Activated naive CD4-positive, alpha-beta T cell treated with anti-CD3 and anti-CD28 coated beads for 36 hours (primary cell): ENCODE measurements around the gene ADAMTS9. TPM values are rescaled to one million over a fixed set of nuclear protein-coding genes. Genes with fewer than 3 reads are reported as not detected.

ENCODE experiments used
- CTCF ChIA-PET: fragments of 350-600 bp; sonication (Branson Sonifier 250); formaldehyde crosslinking; loops from one replicate; lab custom pipeline; 2021; ENCODE audit warnings: antibody characterized with exemption; lab: Charles Lee
- DNase-seq: peaks from one replicate; pipeline ENCODE4 v3.0.0-alpha.2; 2020
- H3K27ac Mint-ChIP-seq: one replicate; pipeline ENCODE4 v1.8.0; 2021; ENCODE audit warnings: mild to moderate bottlenecking, mixed read lengths
- H3K27me3 Mint-ChIP-seq: one replicate; pipeline ENCODE4 v1.8.0; 2021; ENCODE audit warnings: low read depth, mixed read lengths
- H3K36me3 Mint-ChIP-seq: one replicate; pipeline ENCODE4 v1.8.0; 2021; ENCODE audit warnings: low read depth, mixed read lengths
- H3K4me1 Mint-ChIP-seq: one replicate; pipeline ENCODE4 v1.8.0; 2021; ENCODE audit warnings: low read depth, mixed read lengths
- H3K4me3 Mint-ChIP-seq: one replicate; pipeline ENCODE4 v1.8.0; 2021; ENCODE audit warnings: mild to moderate bottlenecking, moderate library complexity, mixed read lengths
- H3K9me3 Mint-ChIP-seq: one replicate; pipeline ENCODE4 v1.8.0; 2021; ENCODE audit warnings: mixed read lengths
- intact Hi-C: fragments of 100-400 bp; cut with micrococcal nuclease; formaldehyde crosslinking; loops from one replicate; pipeline ENCODE4 v1.15.1; 2023
- total RNA-seq, 2 experiments: library from RNA; stranded (reverse); gene quantifications; one replicate each; pipeline ENCODE4 v1.2.3, GENCODE V29; 2021

The ADAMTS9 gene
- total RNA-seq, 2 experiments from 2014 or later: not detected

DNA sequence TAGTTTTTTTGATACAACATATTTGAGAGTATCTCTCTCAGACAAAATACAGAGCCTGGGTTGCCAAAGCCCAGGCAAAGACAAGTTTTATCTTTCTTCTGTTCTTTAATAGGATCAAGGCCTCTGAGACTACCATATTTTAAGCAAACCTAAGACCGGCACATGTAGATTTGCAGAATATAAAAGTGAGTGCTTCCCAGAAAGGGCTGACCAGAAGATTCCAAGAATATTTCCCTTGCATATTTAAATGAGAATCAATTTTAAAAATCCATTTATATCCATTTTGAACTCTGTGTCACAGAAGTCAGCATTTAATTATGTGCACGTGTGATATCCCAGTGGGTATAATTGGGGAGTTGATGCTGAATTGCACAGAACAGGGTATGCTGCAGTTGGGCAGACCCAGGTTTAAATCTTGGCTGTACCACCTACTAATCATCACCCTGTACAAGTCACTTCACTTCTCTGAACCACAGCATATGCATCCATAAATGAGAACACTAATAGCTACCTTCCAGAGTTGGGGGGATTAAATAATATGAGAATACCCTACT is 191.9 kb downstream of the ADAMTS9 start:
- H3K27me3 Mint-ChIP-seq: peaks cover 38% of the 10 kb centered on the region
- no peaks in the 10 kb centered on the region for H3K9me3 Mint-ChIP-seq
- H3K36me3 Mint-ChIP-seq: no peaks in the 10 kb centered on the region
- CTCF ChIA-PET: interaction anchor here (2.4 kb wide), 1 partner anchor 11 kb away, joined by 9 read pairs; no protein-coding TSS in a partner anchor
- H3K4me1 Mint-ChIP-seq: no peaks in the 10 kb centered on the region
- DNase-seq: no peak
- no peak overlapping the region for H3K4me3 Mint-ChIP-seq
- H3K27ac Mint-ChIP-seq: no peak overlapping the region
- intact Hi-C loops: no loop called here

DNA sequence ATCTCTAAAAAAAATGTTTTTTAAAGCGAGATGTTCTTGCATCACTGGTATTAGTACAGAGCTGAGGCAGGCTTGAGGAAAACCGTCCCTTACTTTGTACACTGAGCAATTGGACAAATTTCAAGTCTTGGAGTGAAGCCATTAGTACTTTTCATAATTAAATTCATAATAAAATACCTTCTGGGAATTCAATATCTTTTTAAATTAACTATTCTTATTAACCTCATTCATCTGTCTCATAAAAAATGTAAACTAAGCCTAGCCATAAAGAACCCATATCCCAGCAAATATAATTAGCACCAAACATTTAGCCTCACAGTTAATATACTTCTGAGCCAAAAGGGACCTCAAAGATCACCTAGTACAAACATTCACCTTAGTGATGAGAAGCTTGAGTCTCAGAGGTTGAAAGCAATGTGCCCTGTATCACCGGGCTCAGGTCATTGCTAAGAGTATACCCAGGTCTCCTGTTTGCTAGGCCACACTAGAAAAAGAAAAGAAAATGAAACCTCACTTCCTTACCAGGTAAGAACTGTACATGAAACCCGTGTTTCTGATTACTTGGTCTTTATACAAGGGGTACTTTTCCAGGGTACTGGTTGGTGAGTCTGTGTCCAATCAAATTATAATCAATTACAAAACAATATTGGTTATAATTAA is 192.5 kb downstream of the ADAMTS9 start:
- no peak overlapping the region for H3K4me3 Mint-ChIP-seq
- peaks cover 43% of the 10 kb centered on the region for H3K27me3 Mint-ChIP-seq
- DNase-seq: no peak
- no peak overlapping the region for H3K27ac Mint-ChIP-seq
- H3K36me3 Mint-ChIP-seq: no peaks in the 10 kb centered on the region
- CTCF ChIA-PET: interaction anchor here (0.6 to 2.4 kb wide), 5 partner anchors 11 to 465 kb away, joined by 3 to 9 read pairs (median 5); no protein-coding TSS in a partner anchor
- no peaks in the 10 kb centered on the region for H3K9me3 Mint-ChIP-seq
- intact Hi-C loops: no loop called here
- no peaks in the 10 kb centered on the region for H3K4me1 Mint-ChIP-seq

DNA sequence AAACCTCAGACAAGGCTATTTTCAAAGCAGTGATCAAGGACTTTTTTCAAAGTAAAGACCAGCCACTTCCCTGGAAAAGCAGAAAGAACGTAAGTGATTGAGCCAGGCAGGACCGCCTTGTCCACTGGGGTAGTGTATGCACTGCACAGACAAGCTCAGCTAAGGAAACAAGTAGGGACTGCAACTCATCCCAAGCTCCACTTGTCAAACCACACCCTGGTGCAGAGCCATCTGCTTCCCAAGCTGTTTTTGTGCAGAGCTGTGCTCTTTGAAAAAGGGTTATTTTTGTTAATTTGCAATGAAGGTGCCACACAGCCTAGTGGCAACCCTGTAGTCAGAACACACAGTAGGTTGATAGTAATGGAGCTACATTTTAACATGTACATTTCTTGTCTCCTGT is 193.3 kb downstream of the ADAMTS9 start:
- CTCF ChIA-PET: interaction anchor here (0.6 to 2.4 kb wide), 5 partner anchors 10 to 465 kb away, joined by 3 to 9 read pairs (median 5); no protein-coding TSS in a partner anchor
- peaks cover 45% of the 10 kb centered on the region for H3K27me3 Mint-ChIP-seq
- no peaks in the 10 kb centered on the region for H3K4me1 Mint-ChIP-seq
- H3K27ac Mint-ChIP-seq: no peak overlapping the region
- no peak for DNase-seq
- H3K36me3 Mint-ChIP-seq: no peaks in the 10 kb centered on the region
- no peak overlapping the region for H3K4me3 Mint-ChIP-seq
- intact Hi-C loops: no loop called here
- no peaks in the 10 kb centered on the region for H3K9me3 Mint-ChIP-seq

DNA sequence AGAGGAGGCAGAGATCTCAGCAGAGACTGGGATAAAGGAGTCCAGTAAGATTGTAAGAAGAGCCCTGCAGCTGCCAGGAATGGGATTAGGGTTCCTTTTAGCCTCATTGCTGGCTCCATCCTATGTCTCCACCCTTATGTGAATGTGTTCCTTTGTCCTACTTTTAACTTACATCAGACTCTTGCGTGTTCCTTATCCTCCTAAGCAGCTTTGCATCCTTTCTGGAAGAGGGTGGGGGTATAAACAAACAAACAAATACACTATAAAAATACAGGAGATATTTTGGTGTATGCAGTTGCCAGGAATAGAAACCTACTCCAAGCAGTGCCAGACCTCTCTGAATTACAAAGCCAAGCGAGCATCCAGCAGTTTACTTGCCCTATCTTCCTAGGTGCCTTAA is 194.7 kb downstream of the ADAMTS9 start:
- DNase-seq: no peak
- CTCF ChIA-PET: interaction anchor here (2.3 kb wide), 1 partner anchor 10 kb away, joined by 9 read pairs; no protein-coding TSS in a partner anchor
- H3K36me3 Mint-ChIP-seq: no peaks in the 10 kb centered on the region
- H3K9me3 Mint-ChIP-seq: no peaks in the 10 kb centered on the region
- H3K4me1 Mint-ChIP-seq: no peaks in the 10 kb centered on the region
- no peak overlapping the region for H3K4me3 Mint-ChIP-seq
- peaks cover 43% of the 10 kb centered on the region for H3K27me3 Mint-ChIP-seq
- intact Hi-C loops: no loop called here
- no peak overlapping the region for H3K27ac Mint-ChIP-seq

DNA sequence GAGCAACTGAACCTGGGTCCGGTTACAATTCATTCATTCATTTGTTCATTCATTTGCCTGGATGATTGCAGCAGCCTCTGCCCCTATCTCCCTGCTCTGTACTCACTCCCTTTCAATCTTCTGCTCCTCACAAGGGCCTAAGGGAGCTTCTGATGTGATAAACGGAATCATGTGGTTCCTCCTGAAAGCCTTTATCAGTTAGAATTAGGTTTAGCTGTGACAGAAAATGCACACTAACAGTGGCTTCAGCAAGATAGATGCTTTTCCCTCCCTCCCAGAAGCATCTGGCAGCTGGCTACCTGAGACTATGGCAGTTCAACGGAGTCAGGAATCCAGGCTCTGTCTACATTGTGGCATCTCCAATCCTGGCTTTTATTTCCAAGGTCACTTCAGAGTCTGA is 196.0 kb downstream of the ADAMTS9 start:
- no peaks in the 10 kb centered on the region for H3K36me3 Mint-ChIP-seq
- H3K4me1 Mint-ChIP-seq: no peaks in the 10 kb centered on the region
- H3K27me3 Mint-ChIP-seq: peaks cover 51% of the 10 kb centered on the region
- CTCF ChIA-PET: interaction anchor here (2.3 kb wide), 1 partner anchor 8 kb away, joined by 9 read pairs; no protein-coding TSS in a partner anchor
- intact Hi-C loops: no loop called here
- H3K4me3 Mint-ChIP-seq: no peak overlapping the region
- no peak overlapping the region for H3K27ac Mint-ChIP-seq
- no peak for DNase-seq
- no peaks in the 10 kb centered on the region for H3K9me3 Mint-ChIP-seq

DNA sequence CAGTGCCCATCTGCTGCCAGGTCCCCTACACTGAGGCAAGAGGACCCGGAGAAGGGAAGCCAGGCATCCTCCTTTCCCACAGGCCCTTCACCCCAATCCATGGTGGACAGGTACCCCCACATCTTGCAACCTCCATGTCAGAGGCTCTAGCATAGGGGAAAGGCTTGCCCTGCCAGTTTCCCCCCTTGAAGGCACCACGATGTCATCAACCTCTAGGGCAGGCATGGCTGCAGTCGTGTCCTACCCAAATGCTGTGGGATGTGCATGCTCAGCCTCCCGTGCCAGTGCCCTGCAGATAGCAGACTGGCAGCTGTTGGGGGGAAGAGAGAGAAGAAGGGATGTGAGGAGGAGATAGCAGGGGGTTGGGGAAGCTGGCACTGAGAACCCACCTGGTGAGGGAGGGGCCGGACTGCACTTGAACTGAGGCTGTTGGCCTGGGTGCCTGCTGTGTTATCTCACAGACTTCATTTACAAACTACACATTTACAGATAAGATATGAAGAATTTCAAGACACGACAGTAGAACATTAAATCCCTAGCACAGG is 197.5 kb downstream of the ADAMTS9 start:
- no peaks in the 10 kb centered on the region for H3K4me1 Mint-ChIP-seq
- no peaks in the 10 kb centered on the region for H3K9me3 Mint-ChIP-seq
- H3K27me3 Mint-ChIP-seq: peaks cover 56% of the 10 kb centered on the region
- H3K36me3 Mint-ChIP-seq: no peaks in the 10 kb centered on the region
- H3K27ac Mint-ChIP-seq: no peak overlapping the region
- intact Hi-C loops: no loop called here
- H3K4me3 Mint-ChIP-seq: no peak overlapping the region
- CTCF ChIA-PET: no interaction called here
- no peak for DNase-seq

DNA sequence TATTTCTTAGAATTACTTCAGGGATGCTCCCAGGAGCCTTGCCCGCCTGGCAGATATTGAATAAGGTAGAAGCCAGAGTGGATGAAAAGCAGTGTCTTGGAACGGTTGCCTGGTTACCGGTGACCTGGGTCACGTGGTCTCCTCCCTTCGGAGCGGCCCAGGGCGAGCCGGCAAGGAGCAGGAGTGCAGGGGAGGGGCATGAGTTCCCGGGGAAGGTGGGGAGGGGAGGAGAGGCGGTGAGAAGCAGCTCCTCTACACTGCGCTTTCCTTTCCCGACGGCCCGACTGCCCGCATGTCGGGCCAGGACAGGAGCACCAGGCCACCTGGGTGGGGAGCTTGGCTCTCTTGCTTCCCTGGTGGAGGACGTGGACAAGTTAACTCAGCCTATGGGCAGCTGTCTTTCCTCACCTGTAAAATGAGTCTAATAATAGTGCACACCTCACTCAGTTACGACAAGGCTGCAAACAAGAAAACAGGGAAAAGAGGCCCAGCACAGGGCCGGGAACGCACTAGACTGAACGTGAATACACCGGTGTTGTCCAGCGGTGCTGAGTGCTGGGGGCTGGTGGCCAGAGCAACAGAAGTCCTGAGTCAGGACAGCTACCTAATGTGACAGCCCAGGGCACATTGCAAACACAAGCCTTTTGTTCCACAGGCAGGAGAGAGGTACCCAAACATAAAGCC is 198.3 kb downstream of the ADAMTS9 start:
- H3K4me3 Mint-ChIP-seq: no peak overlapping the region
- CTCF ChIA-PET: no interaction called here
- intact Hi-C loops: no loop called here
- no peaks in the 10 kb centered on the region for H3K36me3 Mint-ChIP-seq
- no peaks in the 10 kb centered on the region for H3K9me3 Mint-ChIP-seq
- no peak for DNase-seq
- peaks cover 56% of the 10 kb centered on the region for H3K27me3 Mint-ChIP-seq
- no peaks in the 10 kb centered on the region for H3K4me1 Mint-ChIP-seq
- no peak overlapping the region for H3K27ac Mint-ChIP-seq

DNA sequence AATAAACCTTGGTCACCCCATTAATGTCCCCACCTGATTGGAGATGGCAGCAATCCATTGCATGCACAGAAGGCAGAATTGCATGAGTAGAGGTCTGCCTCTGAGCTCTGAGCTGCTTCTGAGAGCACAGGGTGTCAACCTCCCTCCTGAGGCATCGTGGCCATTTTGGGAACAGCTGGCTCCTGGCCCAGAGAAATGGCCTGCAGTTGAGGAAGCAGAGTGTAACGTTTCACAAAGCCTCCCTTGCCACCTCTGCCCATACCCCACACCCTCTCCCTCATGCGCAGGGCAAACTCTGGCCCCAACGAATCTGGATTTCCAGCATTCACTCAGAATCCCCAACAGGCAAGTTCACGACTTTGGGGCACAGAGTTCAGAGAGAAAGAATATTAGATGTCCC is 198.9 kb downstream of the ADAMTS9 start:
- DNase-seq: no peak
- CTCF ChIA-PET: no interaction called here
- intact Hi-C loops: no loop called here
- Mint-ChIP-seq H3K4me3 (no peak overlapping the region), H3K36me3 (no peaks in the 10 kb centered on the region), H3K27me3 (peaks cover 53% of the 10 kb centered on the region), H3K27ac (no peak overlapping the region), H3K9me3 (no peaks in the 10 kb centered on the region), H3K4me1 (peaks cover 3% of the 10 kb centered on the region)

DNA sequence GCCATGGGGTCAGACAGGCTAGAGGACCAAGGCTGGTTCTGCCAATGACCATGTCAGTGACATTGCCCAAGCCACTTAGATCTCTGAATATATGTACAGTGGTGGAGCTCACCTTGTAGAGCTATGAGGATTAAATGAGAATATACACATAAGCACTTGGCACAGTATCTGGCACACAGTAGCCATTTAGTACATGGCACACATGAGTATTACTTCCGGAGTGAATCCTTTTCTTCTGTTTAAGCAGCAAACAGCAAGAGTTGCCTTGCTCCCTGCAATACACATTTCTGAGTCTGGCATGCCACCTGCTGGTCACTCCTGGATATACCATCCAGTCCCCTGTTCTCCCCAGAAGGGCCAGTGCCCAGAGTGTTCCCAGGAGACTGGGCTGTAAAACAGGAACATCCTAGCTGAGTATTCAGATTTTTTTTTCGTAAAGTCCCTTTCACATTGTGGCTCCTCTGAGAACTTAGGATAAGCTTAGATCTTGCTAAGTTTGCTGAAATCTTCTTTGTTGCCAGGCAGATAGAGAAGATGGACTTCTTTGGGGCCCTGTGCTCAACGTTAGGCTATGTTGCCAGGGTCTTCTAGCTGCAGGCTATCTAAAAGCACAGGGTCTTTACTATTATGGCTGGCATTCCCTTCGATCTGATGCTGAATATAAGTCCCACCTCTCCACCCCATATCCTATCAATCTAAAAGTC is 203.4 kb downstream of the ADAMTS9 start:
- intact Hi-C loops: loop anchor here (1.0 to 2.0 kb wide), 4 partner anchors 85 to 1136 kb away; partner anchors contain the start of gene PSMD6
- H3K4me3 Mint-ChIP-seq: no peak overlapping the region
- no peaks in the 10 kb centered on the region for H3K36me3 Mint-ChIP-seq
- peaks cover 21% of the 10 kb centered on the region for H3K27me3 Mint-ChIP-seq
- H3K27ac Mint-ChIP-seq: no peak overlapping the region
- no peaks in the 10 kb centered on the region for H3K9me3 Mint-ChIP-seq
- H3K4me1 Mint-ChIP-seq: peaks cover 3% of the 10 kb centered on the region
- CTCF ChIA-PET: interaction anchor here (0.5 to 4.3 kb wide), 16 partner anchors 8 to 642 kb away, joined by 3 to 45 read pairs (median 6); partner anchors contain the start of gene PSMD6
- DNase-seq: peak; percentile 89

DNA sequence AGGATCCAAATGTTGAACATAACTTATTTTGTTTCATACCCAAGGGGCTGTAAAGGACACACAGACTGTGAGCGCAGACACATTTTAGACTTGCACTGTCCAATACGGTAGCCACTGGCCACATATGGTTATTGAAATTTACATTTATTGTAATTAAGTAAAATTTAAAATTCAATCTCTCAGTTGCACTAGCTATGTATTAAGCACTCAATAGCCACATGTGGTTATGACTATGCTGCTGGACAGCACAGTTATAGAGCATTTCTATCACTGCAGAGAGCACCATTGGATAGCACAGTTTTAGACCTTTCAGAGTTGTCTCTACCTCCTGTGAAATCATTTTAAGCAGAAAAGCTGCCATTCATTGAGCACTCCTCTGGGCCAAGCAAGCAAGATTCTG is 204.3 kb downstream of the ADAMTS9 start:
- CTCF ChIA-PET: interaction anchor here (0.6 to 4.3 kb wide), 7 partner anchors 9 to 614 kb away, joined by 3 to 45 read pairs (median 9); partner anchors contain the start of gene PSMD6
- H3K4me3 Mint-ChIP-seq: no peak overlapping the region

DNA sequence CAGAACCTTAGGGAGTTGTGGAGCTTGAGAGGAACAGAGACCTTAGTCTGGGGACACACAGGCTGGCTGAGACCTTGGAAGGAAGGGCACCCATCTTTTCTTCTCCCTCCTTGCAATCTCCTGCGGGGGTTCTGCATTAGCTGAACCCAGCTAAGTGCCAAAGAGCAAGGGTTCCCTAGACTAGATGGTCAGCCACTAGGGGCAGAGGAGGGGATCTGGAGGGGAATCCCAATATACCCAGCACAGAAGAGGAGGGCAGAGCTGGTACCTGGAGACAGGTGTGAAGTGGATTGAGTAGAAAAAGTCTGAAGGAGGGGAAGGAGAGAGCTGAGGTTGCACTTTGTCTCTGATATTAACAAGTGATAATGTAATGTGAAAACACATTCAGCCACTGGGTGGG is 212.8 kb downstream of the ADAMTS9 start:
- Mint-ChIP-seq H3K9me3 (no peaks in the 10 kb centered on the region), H3K4me3 (no peak overlapping the region), H3K36me3 (no peaks in the 10 kb centered on the region), H3K4me1 (no peaks in the 10 kb centered on the region), H3K27ac (no peak overlapping the region), H3K27me3 (peaks cover 33% of the 10 kb centered on the region)
- no peak for DNase-seq
- CTCF ChIA-PET: interaction anchor here (2.3 kb wide), 1 partner anchor 10 kb away, joined by 13 read pairs; no protein-coding TSS in a partner anchor
- intact Hi-C loops: no loop called here

More for the DNA sequence above, 204.3 kb downstream of the ADAMTS9 start:
- Mint-ChIP-seq H3K36me3 (no peaks in the 10 kb centered on the region), H3K27me3 (peaks cover 16% of the 10 kb centered on the region), H3K4me1 (peaks cover 3% of the 10 kb centered on the region), H3K9me3 (no peaks in the 10 kb centered on the region), H3K27ac (no peak overlapping the region)
- no peak for DNase-seq
- intact Hi-C loops: no loop called here
